NCI-H2227 (cell line): ENCODE data around the gene RPS19.
"Not testable (repeated sequence)": the region's sequence is repeated elsewhere in the genome, so short reads cannot be mapped to it uniquely, and the experiment has no call there.

ENCODE experiments used
- DNase-seq: peaks from one replicate; lab custom pipeline; 2025; ENCODE audit not compliant: unreplicated experiment; lab: John Stamatoyannopoulos, UW

The RPS19 gene

DNA sequence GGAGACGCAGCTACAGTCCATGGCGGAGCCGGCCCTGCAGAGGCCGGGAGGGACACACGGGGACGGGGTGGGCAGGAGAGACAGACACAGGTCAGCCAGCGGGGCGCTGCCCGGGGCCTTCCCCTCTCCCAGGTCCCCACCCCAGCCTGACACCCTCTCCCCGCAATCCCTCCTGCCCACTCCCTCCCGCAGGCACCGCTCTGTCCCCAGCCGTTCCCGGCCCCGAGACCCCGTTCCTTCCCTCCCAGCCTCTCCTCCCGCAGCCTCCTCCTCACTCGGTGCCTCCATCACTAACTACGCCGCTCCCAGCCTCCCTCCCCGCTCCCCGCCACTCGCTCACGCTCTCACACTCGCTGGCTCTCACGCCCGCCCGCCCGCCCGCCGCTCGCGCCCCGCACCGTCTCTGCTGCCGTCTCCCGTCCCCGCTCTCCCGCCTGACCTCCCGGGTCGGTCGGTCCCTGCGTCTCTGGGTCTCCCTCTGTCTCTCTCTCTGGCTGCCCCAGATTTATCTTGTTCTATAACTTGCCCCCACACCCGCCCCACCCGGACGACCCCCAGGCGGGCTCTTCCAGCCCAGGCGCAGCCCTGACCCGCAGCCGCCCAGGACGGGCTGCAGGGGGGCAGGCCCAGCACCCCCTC is 53.0 kb downstream of the RPS19 start:
- peak; percentile 44 for DNase-seq

DNA sequence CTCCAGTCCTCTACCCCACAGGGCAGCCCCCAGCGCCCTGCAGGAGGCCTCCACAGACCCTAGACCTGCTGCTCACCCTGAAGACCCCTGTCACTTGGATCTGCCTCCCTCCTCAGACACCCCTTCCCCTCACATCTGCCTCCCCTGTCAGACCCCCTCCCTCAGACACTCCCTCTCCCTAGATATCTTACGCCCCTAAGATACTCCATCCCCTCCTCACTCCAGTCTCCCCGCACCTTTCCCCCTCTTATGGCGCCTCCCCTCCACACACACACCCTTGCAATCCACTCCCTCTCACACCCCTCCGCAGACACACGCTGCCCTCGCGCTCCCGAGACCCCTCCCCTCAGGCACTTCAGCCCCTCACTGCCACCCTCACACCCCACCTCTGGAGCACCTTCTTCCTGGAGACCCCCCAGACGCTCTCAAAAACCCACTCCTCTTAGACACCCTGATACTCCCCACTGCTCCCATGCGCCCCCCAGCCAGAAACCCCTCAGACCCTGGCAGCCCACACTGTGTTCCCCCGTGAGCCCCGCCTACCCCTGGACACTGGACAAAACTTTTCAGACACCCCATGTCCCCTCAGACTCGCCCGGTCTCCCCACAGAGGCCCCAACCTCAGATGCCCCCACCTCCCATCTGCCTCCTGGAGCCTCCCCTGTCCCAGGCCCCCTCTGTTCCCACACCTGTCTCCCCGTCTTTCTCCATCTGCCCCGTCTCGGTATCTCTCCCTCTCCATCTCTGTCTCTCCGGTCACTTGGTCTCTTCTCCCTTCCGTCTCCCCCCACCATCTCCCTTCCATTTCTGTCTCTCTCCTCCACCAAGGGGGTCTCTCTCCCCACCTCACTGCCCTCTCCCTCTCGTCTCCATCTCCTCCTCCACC is 53.7 kb downstream of the RPS19 start:
- no peak for DNase-seq

DNA sequence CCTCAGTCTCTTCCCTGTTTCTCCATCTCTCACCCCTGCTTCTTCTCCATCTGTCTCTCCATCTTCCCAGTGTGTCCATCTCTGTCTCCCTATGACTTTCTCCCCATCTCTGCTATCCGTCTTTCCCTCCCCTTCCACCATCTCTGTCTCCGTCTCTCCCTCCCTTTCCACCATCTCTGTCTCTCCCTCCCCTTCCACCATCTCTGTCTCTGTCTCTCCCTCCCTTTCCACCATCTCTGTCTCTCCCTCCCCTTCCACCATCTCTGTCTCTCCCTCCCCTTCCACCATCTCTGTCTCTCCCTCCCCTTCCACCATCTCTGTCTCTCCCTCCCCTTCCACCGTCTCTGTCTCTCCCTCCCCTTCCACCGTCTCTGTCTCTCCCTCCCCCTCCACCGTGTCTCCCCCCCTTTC is 54.4 kb downstream of the RPS19 start:
- not testable (repeated sequence) for DNase-seq

DNA sequence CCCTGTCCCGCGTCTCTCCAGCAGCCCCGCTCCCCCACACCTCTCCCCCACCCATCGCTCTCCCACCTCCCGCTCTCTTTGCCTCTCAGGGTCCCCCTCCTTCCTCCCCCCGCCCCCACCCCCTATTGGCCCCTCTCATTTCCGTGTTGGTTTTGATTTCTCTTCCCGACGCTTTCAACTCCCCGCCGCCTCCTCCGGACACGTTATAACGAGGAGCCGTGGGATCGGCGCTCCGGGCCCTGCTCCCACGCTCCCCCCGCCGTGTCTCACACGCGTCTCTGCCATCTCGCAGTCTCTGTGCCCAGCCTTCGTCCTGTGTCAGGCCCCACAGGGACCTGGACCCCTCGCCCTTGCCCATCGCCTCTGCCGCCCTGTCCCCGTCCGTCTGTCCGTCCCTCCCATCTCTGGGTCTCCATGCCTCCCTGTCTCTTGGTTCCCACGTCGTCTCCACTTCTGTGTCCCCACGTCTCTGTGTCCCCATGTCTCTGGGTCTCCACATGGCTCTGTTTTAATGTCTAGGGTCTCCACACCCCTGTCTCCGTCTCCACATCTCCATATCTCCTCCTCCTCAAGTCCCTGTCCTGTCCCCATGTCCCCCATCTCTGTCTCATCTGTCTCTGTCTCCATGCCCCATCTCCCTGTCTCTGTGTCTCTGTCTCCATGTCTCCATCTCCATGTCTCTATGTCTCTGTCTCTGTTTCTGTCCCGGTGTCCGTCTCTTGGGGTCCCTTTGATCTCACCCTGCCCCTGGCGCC is 55.1 kb downstream of the RPS19 start:
- no peak for DNase-seq

DNA sequence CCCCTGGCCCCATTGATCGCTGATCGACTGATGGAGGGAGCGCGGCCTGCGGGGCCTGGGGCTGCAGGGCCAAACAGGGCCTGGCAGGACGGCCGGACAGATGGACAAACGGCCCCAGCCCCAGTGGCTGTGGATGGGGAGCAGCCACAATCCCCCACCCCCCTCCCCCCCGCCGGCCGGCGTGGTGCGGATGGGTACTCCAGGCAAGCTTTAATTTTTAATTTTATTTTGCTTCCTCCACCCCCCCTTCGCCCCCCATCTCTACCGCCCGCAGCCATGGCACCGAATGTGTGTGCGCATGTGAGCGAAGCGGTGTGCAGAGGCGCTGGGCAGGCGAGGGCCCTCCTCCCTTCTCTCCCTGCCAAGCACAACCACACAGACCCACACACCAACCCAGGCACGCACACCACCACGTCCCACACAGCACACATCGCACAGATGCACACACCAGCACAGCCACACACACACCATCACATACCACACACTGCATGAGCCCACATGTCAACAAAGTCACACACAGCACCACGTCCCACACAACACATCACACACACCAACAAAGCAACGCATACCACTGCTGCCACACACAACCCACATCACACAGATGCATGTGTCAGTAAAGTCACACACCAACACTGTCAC is 55.8 kb downstream of the RPS19 start:
- DNase-seq, result no peak

DNA sequence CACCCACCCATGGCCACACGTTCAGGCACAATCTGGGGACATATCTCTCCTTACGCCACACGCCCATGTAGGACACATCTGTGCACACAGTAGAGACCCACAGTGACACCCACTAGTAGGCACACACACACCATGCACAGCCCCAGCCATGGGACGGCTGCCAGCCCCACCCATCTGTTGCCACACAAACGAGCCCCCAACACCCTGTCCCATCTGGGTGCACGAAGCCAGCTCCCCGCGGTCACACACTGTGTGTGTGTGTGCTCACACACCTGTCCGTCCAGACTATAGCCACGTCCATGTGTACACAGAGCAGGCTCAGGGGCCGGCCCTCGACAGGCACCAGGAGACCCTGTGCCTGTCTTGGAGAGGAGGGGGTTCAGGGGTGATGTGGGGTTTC is 57.6 kb downstream of the RPS19 start:
- DNase-seq, result no peak

DNA sequence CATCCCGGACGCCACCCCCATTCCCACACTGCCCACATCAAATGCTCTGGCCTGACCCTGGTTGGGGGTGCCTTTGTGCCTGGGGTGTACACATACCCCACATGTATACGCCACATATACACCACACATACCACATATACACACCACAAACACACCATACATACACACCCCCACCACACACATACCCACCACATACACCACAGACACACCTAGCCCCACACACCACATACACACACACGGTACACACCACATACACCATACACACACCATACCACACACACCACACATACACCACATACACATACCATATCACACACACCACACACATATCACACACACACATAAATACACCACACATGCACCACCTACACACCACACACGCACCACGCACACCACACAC is 58.0 kb downstream of the RPS19 start:
- DNase-seq, result no peak

DNA sequence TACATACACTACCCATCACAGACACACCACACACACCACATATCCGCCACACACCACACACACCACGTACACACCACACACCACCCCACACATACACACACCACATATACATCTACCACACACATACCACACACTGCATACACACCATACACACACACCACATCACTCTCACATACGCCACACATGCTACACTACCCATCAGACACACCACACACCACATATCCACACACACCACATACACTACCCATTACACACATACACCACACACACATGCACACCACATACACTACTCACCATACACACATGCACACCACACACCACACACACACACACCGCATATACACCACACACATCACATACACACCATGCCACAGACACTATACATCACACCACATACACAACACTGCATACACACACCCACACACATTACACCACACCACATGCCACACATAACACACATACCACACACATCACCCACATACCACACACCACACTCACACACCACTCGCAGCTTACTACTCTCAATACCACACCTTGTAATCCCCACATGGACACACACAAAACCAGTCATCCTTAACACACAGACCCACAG is 58.7 kb downstream of the RPS19 start:
- no peak for DNase-seq

DNA sequence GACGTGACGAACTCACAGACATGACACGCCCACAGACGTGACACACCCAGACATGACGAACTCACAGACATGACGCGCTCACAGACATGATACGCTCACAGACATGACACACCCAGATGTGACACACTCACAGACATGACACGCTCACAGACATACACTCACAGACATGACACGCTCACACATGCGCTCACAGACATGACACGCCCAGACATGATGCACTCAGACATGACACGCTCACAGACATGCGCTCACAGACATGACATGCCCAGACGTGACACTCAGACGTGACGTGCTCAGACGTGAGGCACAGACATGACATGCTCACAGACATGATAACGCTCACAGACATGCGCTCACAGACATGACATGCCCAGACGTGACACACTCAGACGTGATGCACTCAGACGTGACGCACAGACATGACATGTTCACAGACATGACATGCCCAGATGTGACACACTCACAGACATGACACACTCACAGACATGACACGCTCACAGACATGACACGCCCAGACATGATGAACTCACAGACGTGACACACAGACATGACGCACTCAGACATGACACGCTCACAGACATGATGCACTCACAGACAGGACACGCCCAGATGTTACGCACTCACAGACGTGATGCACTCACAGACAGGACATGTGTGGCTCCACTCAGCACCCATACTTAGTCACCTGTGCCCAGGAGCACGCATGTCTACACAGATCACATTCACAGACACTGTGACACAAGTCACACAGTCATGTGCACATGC is 60.1 kb downstream of the RPS19 start:
- DNase-seq, result no peak

DNA sequence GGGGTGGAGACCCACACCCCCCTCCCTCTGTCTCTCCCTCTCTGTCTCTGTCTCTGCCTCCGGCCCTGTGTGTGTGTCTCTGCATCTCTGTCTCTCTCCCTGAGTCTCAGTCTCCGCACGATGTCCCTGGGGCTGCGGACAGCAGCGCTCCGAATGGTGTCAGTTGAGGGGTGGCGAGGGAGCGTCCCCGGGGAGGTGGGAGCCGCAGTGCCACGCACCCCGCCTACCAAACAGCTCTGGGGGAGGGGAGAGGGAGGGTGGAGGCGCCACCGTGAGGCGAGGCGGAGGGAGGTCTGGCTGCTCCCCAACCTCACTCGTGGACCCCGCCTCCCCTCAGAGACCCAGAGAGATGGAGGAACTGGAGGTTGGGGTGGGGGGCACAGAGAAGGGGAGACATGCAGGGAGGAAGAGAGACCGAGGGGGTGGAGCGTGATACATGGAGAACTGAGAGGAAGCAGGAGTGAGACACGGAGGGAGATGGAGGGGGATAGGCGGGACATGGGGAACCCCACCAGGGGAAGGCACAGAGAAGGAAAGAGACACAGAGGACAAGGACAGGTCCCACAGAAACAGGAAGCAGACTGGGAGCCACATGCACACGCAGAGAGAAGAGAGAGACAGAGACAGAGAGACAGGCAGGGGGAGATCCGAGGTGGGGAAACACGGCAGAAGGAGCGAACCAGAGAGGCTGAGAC is 61.0 kb downstream of the RPS19 start:
- no peak for DNase-seq

DNA sequence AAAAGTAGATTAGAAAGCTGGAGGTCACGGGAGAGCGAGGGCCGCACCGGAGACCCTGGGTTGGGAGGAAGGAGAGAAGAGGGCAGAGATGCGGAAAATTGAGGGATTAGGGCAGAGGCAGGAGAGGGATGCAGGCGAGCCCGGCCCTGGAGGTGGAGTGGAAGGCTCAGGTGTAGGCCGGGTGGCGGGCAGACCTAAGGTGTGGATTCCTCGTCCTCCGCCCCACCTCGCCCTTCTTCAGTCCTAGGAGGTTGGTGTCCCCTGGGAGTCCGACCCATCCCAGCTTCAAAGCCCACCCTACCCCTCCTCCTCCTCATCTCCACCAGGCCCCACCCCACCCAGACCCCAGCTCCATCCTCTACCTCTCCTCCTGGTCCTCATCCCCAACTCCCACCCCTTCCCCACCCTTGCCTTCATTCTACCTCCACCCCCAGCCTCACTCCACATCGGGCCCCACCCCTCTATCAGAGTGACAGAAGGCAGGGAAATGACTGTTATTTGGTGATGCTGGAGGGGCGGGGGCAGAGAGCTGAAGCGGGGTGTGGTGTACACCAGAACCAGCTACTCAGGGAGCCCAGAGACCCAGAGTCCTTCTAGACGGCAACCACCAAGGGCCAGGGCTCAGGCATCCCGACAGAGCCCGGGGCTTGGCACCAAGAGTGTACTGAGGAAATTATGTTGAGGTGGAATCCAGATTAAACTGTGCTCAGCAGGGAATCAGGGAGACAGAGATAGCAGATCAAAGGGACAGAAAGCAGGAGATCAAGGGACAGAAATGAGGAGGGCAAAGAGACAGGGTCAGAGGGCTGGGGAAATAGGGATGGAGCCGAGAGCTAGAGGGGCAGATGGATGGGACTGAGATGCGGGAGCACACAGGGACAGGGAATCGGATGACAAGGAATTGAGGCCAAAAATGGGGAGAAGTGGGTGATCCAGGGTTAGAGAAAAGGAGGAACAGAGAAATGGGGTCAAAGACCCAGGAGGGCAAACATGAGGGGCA is 61.8 kb downstream of the RPS19 start:
- no peak for DNase-seq
